Heart left ventricle (tissue), 16 donors: ENCODE data around the gene C17orf107. TPM values are rescaled to one million over a fixed set of nuclear protein-coding genes. Genes with fewer than 3 reads are reported as not detected.

Experiments
- ATAC-seq, 4 donors: fragments of 200-7000 bp; cut with Tn5 transposase; one replicate each; pipeline ENCODE4 v1.9.1; 2020 to 2022; ENCODE audit warnings: moderate library complexity in 4 of 4, mild to moderate bottlenecking in 3 of 4, moderate number of reproducible peaks in 1 of 4
- DNase-seq, 5 donors: peaks; one replicate each; pipeline ENCODE4 v3.0.0-alpha.2; 2020
- H3K27ac ChIP-seq, 12 donors: fragments of 200-600 bp; sonication (generic) in 4 of 12; one replicate each; pipeline versions ENCODE4 v1.5.0 to v1.8.0; 2016 to 2022; ENCODE audit warnings: mild to moderate bottlenecking in 2 of 12
- H3K27me3 ChIP-seq, 9 donors: fragments of 200-600 bp; sonication (generic) in 2 of 9; one replicate each; pipeline versions ENCODE4 v1.5.1 to v1.8.0; 2016 to 2022; ENCODE audit warnings: mild to moderate bottlenecking in 3 of 9
- H3K36me3 ChIP-seq, 9 donors: fragments of 200-600 bp; sonication (generic) in 2 of 9; one replicate each; pipeline versions ENCODE4 v1.5.0 to v1.8.0; 2018 to 2022; ENCODE audit warnings: mild to moderate bottlenecking in 2 of 9
- H3K4me1 ChIP-seq, 12 donors: fragments of 200-600 bp; sonication (generic) in 4 of 12; one replicate each; pipeline versions ENCODE4 v1.5.0 to v1.8.0; 2016 to 2022; ENCODE audit warnings: mild to moderate bottlenecking in 3 of 12
- H3K4me3 ChIP-seq, 12 donors: fragments of 200-600 bp; sonication (generic) in 4 of 12; one replicate each; pipeline versions ENCODE4 v1.5.0 to v1.8.0; 2017 to 2022; ENCODE audit warnings: mild to moderate bottlenecking in 9 of 12, moderate library complexity in 4 of 12
- H3K9me3 ChIP-seq, 12 donors: fragments of 200-600 bp; sonication (generic) in 4 of 12; one replicate each; pipeline versions ENCODE4 v1.5.0 to v1.8.0; 2016 to 2022; ENCODE audit warnings: mild to moderate bottlenecking in 1 of 12
- CTCF ChIP-seq, 12 donors: fragments of 200-600 bp; sonication (generic) in 4 of 12; IDR thresholded peaks; one replicate each; pipeline versions ENCODE4 v1.5.0 to v1.8.0; 2018 to 2022; ENCODE audit warnings: antibody characterized with exemption in 12 of 12, mild to moderate bottlenecking in 5 of 12
- POLR2A ChIP-seq, 2 donors: fragments of 450-650 bp; IDR thresholded peaks; one replicate each; pipeline ENCODE4 v1.6.1; 2017; ENCODE audit warnings: antibody characterized with exemption in 2 of 2, mild to moderate bottlenecking in 2 of 2, moderate library complexity in 2 of 2
- WGBS, 4 donors: extraction: QIAGEN DNeasy Blood & Tissue Kit in 2 of 4; methylation state at CpG; one replicate each; pipeline versions ENCODE4 v1.1.5 to v1.1.7; 2013 to 2018; 5-methylcytosine and 5-hydroxymethylcytosine counted together
- intact Hi-C, 10 donors: fragments of 100-400 bp; cut with DNase I; formaldehyde crosslinking; loops; one replicate each; pipeline versions ENCODE4 v1.11.1 to v1.14.2; 2022
- polyA plus RNA-seq, 2 donors: library from polyadenylated mRNA; stranded (reverse); fragments of 200-250 nt; gene quantifications; one replicate each; pipeline ENCODE4 v1.2.3, GENCODE V29; 2013
- total RNA-seq, 9 donors: library from RNA; depleted of rRNA in 2 of 9; stranded (reverse); fragments of >200 nt in 2 of 9; fragmentation: NEBNext Ultra II Directional in 3 of 9; extraction: Animal tissue kit (Norgen Biotek cat#: 25700) in 3 of 9; gene quantifications; one replicate each; pipeline versions ENCODE4 v1.1.0 to v1.2.4, GENCODE V29; 2016 to 2023
- donor health status: ischemic (EF 13 %, LVEDD 7.1; RV severe dilation, severe dysfunction).
- donor health status: healthy with polysubstance abuse.
- donor health status: DM: no; HTN: yes; CAD: no.
- donor health status: DM: no; HTN: no; CAD: no.
- donor health status: ischemic (EF 25% LVEDD 6.9; RV normal size, moderate dysfunction).
- donor health status: ischemic (EF 25% LVEDD 5.7; RV mildly dilated, moderate dysfunction).
- donor health status: healthy.
- donor health status: DM: yes; HTN: yes; CAD: no.
- donor health status: ischemic (EF 35%, LVEDD 5.7; RV mildly dilated, moderate dysfunction).
- donor health status: nonischemic (EF 11% LVEDD 7.7; RV severe dilation, severe dysfunction).
- donor health status: DM: yes; HTN: yes; CAD: no.
- donor health status: PGD.
- donor health status: ischemic (EF 29% LVEDD 5.4; RV normal size, mild dysfunction).
- donor health status: nonischemic (EF 23%, LVEDD 6.1; RV moderate dilation, normal function).

C17orf107 gene
- total and polyA plus RNA-seq, 11 donors = 0.07 to 1.3 (median 0.46) TPM

DNA sequence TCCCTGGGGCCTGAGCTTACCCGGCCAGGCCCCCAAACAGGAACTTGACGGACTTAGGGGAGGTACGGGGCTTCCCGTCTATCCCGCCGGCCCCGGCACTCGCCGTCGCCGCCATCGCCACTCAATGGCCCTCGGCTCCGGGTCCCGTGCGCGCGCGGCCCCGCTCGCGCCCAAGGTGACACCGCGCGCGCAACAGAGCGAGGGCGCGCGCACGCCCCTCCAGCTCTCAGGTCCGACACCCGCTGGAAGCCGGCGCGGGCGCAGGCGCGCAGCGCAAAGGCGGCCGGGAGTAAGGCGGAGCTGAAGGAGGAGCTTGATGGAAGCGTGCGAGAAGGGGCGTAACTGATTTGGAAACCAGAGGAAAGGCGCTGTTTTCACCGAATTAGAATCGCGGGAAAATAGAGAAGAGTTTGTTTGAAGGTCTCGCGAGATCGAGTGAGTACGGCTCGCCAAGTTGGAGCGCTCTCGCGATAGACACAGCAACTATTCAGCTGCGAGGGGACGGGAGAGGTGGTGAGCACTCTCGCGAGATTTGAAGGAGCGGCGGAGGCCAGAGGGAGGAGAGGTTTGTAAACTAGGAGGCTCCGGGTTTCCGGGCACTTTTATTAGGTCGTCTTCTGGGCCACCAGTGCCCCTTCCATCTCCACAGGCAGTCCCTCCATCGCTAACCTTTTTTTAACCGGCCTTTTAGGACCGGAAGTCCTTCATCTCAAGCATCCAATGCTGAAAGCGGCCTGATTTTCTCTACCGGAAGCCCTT lies 40.6 kb downstream of the C17orf107 start, which contains the start of the genes RNF167 and SLC25A11:
RNF167 (plus strand) TSS at position 473 of the 759 bp plus-strand sequence. CDS start 642 bp downstream, outside the sequence.
SLC25A11 (minus strand) TSS at position 251 of the 759 bp plus-strand sequence; CDS start at position 115, 136 bp downstream.
- intact Hi-C loops = loop anchor here in 8 of 10 donors (1.0 to 10.0 kb wide), 9 partner anchors 8 to 57 kb away; partner anchors contain the start of genes INCA1 (in 5 of the 8), KIF1C (in 5 of the 8), CAMTA2 (in 3 of the 8) and PFN1 (in 2 of the 8)
- H3K36me3 ChIP-seq = peaks cover 0 to 68% (median 53%) of the 10 kb centered on the region in 9 donors

DNA sequence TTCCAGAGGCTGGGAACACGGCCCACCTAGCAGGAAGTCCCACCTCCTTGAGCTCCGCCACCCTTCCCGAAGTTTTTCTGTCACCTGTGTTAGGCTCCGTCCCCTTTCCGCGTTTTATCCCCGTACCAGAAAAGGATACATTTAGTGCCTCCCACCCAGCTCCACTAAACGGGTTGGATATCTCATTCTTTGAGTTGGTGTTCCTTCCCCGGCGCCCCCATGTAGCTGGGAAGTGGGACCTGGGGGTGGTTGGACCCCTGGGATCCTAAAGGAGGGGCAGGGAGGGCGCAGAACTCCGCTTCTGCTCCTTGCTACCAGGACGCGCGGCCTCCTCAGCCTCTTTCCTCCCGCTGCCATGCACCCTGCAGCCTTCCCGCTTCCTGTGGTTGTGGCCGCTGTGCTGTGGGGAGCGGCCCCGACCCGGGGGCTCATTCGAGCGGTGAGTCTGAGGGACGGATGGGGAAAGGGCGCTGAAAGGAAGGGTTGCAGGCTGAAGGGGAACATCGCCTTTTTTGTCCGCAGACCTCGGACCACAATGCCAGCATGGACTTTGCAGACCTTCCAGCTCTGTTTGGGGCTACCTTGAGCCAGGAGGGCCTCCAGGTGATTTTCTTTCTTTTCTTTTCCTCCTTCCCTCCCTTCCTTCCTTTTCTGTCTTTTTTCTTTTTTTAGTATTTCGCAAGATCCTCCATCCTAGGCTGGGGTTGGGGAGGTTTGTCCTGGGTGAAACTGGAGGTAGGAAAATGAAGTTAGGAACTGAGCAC lies 41.4 kb downstream of the C17orf107 start:
- Histone ChIP-seq H3K27ac (peak overlapping the region; percentile 91 to 100 (median 97)), H3K27me3 (no peaks in the 10 kb centered on the region), H3K4me1 (peaks cover 18 to 64% (median 41%) of the 10 kb centered on the region in 12 donors), H3K36me3 (peaks cover 0 to 71% (median 61%) of the 10 kb centered on the region in 9 donors), H3K4me3 (peak overlapping the region; percentile 76 to 98 (median 88)), H3K9me3 (no peaks in the 10 kb centered on the region)
- 1% methylated on average over 29 of the region's 29 CpGs for WGBS, 4 donors
- peak; percentile 60 to 86 (median 79) for ATAC-seq
- intact Hi-C loops = loop anchor here in 4 of 10 donors (1.0 to 5.0 kb wide), 5 partner anchors 8 to 57 kb away; partner anchors contain the start of genes INCA1 (in 4 of the 4), KIF1C (in 4 of the 4), PFN1 (in 2 of the 4) and SPAG7 (in 1 of the 4)
- no peak for TF ChIP-seq POLR2A (IDR thresholded peaks at IDR 0.05)
- no peak for TF ChIP-seq CTCF (IDR thresholded peaks at IDR 0.05)
- DNase-seq = peak in 3 of 5 donors; percentile 82 to 85 (median 83)

More for the DNA sequence above, 40.6 kb downstream of the C17orf107 start, which contains the start of the genes RNF167 and SLC25A11:
- Histone ChIP-seq H3K4me3 (peak within 1 kb of the TSS; percentile 76 to 98 (median 88)), H3K27me3 (no peaks in the 10 kb centered on the region), H3K9me3 (no peaks in the 10 kb centered on the region), H3K4me1 (peaks cover 11 to 56% (median 33%) of the 10 kb centered on the region in 12 donors), H3K27ac (peak within 1 kb of the TSS; percentile 91 to 100 (median 97))
- DNase-seq = peak; percentile 94 to 97 (median 95)
- TF ChIP-seq CTCF (IDR thresholded peaks at IDR 0.05) (peak in 2 of 12 donors; percentile 6 to 10), POLR2A (IDR thresholded peaks at IDR 0.05) (peak in 1 of 2 donors; percentile 86)
- 0% methylated on average over 48 to 72 of the region's 72 CpGs for WGBS, 4 donors
- peak; percentile 91 to 95 (median 94) for ATAC-seq

DNA sequence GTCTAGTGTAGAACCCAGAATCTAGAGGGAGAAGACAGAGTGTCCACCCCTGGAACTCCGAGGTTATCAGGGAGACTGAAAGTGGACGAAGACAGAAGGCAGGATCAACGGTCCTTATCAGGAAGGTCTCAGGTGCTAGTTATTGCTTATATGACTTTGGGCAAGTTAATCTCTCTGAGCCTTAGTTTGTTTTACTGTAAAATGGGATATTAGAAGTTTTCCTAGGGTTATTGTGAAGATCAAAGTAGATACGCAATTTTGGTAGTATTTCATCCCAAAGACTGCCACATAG lies 41.9 kb downstream of the C17orf107 start:
- Histone ChIP-seq H3K27me3 (no peaks in the 10 kb centered on the region), H3K27ac (peak overlapping the region in 10 of 12 donors; percentile 91 to 99 (median 97)), H3K4me1 (peaks cover 19 to 69% (median 46%) of the 10 kb centered on the region in 12 donors), H3K36me3 (peaks cover 0 to 71% (median 64%) of the 10 kb centered on the region in 9 donors), H3K9me3 (no peaks in the 10 kb centered on the region), H3K4me3 (peak overlapping the region; percentile 76 to 98 (median 88))
- WGBS, 4 donors = 41 to 53% (median 50%) methylated on average over 4 of the region's 4 CpGs
- intact Hi-C loops = loop anchor here in 2 of 10 donors (5.0 kb wide), 2 partner anchors 34 to 56 kb away; partner anchors contain the start of genes INCA1 (in 1 of the 2) and KIF1C (in 1 of the 2)
- ATAC-seq = no peak
- TF ChIP-seq CTCF (IDR thresholded peaks at IDR 0.05) (no peak), POLR2A (IDR thresholded peaks at IDR 0.05) (no peak)
- no peak for DNase-seq
